Neural crest cell (in vitro differentiated cells): ENCODE results near the gene SNX25. TPM values are rescaled to one million over a fixed set of nuclear protein-coding genes. Genes with fewer than 3 reads are reported as not detected.

ENCODE experiments used
- DNase-seq: peaks from one replicate; pipeline ENCODE4 v3.0.0; 2021; ENCODE audit warnings: low read depth, mixed read lengths, low spot score
- H3K27ac Mint-ChIP-seq: one replicate; pipeline ENCODE4 v1.8.0; 2021; ENCODE audit warnings: mild to moderate bottlenecking, mixed read lengths; ENCODE audit not compliant: unreplicated experiment
- H3K27me3 Mint-ChIP-seq: 2 replicates; pipeline ENCODE4 v1.8.0; 2021; ENCODE audit warnings: low read depth, mild to moderate bottlenecking, mixed read lengths
- H3K36me3 Mint-ChIP-seq: 2 replicates; pipeline ENCODE4 v1.8.0; 2021; ENCODE audit warnings: low read depth, mild to moderate bottlenecking, mixed read lengths
- H3K4me1 Mint-ChIP-seq: 2 replicates; pipeline ENCODE4 v1.8.0; 2021; ENCODE audit warnings: mixed read lengths
- H3K4me3 Mint-ChIP-seq: one replicate; pipeline ENCODE4 v1.8.0; 2021; ENCODE audit warnings: mild to moderate bottlenecking, mixed read lengths
- H3K9me3 Mint-ChIP-seq: 2 replicates; pipeline ENCODE4 v1.8.0; 2021; ENCODE audit warnings: mixed read lengths
- CTCF ChIP-seq: fragments of 200-600 bp; sonication (generic); conservative IDR thresholded peaks from 2 replicates; pipeline ENCODE4 v1.5.0; 2021; ENCODE audit warnings: antibody characterized with exemption, mild to moderate bottlenecking
- total RNA-seq: library from RNA; stranded (reverse); gene quantifications from 2 replicates; pipeline ENCODE4 v1.2.1, GENCODE V29; 2021

The SNX25 gene
- total RNA-seq, 1 donor from 2014 or later: 9.7 TPM

- DNase-seq: no peak
- H3K36me3 Mint-ChIP-seq: no peaks in the 10 kb centered on the region
- TF ChIP-seq CTCF: no peak
- peak overlapping the region; percentile 71 for H3K27ac Mint-ChIP-seq
- H3K9me3 Mint-ChIP-seq: no peaks in the 10 kb centered on the region
- no peak overlapping the region for H3K4me3 Mint-ChIP-seq
- H3K27me3 Mint-ChIP-seq: no peaks in the 10 kb centered on the region
- H3K4me1 Mint-ChIP-seq: peaks cover 4% of the 10 kb centered on the region
Observed at GRCh38 chr4:185259719-185260118, 50.3 kb downstream of the SNX25 start.

GRCh38 chr4:185261946-185262345, 52.5 kb downstream of the SNX25 start:
- no peaks in the 10 kb centered on the region for H3K27me3 Mint-ChIP-seq

GRCh38 chr4:185263419-185263818, 54.0 kb downstream of the SNX25 start:
- no peak overlapping the region for H3K4me3 Mint-ChIP-seq
- no peak overlapping the region for H3K27ac Mint-ChIP-seq
- no peak for TF ChIP-seq CTCF
- H3K36me3 Mint-ChIP-seq: no peaks in the 10 kb centered on the region
- no peaks in the 10 kb centered on the region for H3K27me3 Mint-ChIP-seq
- no peaks in the 10 kb centered on the region for H3K9me3 Mint-ChIP-seq
- DNase-seq: no peak
- peaks cover 10% of the 10 kb centered on the region for H3K4me1 Mint-ChIP-seq

More at GRCh38 chr4:185261946-185262345, 52.5 kb downstream of the SNX25 start:
- Mint-ChIP-seq H3K4me3 (no peak overlapping the region), H3K9me3 (no peaks in the 10 kb centered on the region), H3K36me3 (no peaks in the 10 kb centered on the region), H3K27ac (no peak overlapping the region), H3K4me1 (peaks cover 10% of the 10 kb centered on the region)
- no peak for TF ChIP-seq CTCF
- DNase-seq: no peak

- H3K27ac Mint-ChIP-seq: no peak overlapping the region
Observed at GRCh38 chr4:185265942-185266341, 56.5 kb downstream of the SNX25 start.

GRCh38 chr4:185269286-185269685, 59.9 kb downstream of the SNX25 start:
- DNase-seq: no peak
- H3K4me3 Mint-ChIP-seq: no peak overlapping the region
- no peak overlapping the region for H3K27ac Mint-ChIP-seq
- peaks cover 6% of the 10 kb centered on the region for H3K4me1 Mint-ChIP-seq
- no peaks in the 10 kb centered on the region for H3K27me3 Mint-ChIP-seq
- peaks cover 6% of the 10 kb centered on the region for H3K36me3 Mint-ChIP-seq
- TF ChIP-seq CTCF: no peak
- no peaks in the 10 kb centered on the region for H3K9me3 Mint-ChIP-seq

More at GRCh38 chr4:185265942-185266341, 56.5 kb downstream of the SNX25 start:
- H3K4me1 Mint-ChIP-seq: peaks cover 6% of the 10 kb centered on the region
- no peak for TF ChIP-seq CTCF
- H3K4me3 Mint-ChIP-seq: no peak overlapping the region
- no peaks in the 10 kb centered on the region for H3K9me3 Mint-ChIP-seq
- DNase-seq: no peak
- H3K27me3 Mint-ChIP-seq: no peaks in the 10 kb centered on the region
- peaks cover 5% of the 10 kb centered on the region for H3K36me3 Mint-ChIP-seq

GRCh38 chr4:185270037-185270436, 60.6 kb downstream of the SNX25 start:
- Mint-ChIP-seq H3K4me1 (peaks cover 6% of the 10 kb centered on the region), H3K9me3 (no peaks in the 10 kb centered on the region), H3K27me3 (no peaks in the 10 kb centered on the region), H3K27ac (no peak overlapping the region), H3K36me3 (peaks cover 6% of the 10 kb centered on the region), H3K4me3 (no peak overlapping the region)
- DNase-seq: no peak
- no peak for TF ChIP-seq CTCF
